GM12878 (cell line): ENCODE results near the gene PCF11. TPM values are rescaled to one million over a fixed set of nuclear protein-coding genes. Genes with fewer than 3 reads are reported as not detected.

Experiments
- BCL11A ChIP-seq: IDR thresholded peaks from 2 replicates; pipeline ENCODE4 v1.6.1; 2011; ENCODE audit warnings: low read depth, low read length
- E2F4 ChIP-seq: IDR thresholded peaks from 2 replicates; pipeline ENCODE4 v1.6.1; 2012; ENCODE audit warnings: low read depth, low read length, improper control_type of control experiment
- E2F8 ChIP-seq: fragments of 450-650 bp; IDR thresholded peaks from 2 replicates; pipeline ENCODE4 v1.6.1; 2018; ENCODE audit warnings: mild to moderate bottlenecking, low read depth, moderate library complexity; ENCODE audit not compliant: partially characterized antibody
- JUND ChIP-seq: IDR thresholded peaks from 2 replicates; pipeline ENCODE4 v1.6.1; 2012; ENCODE audit warnings: low read depth, mild to moderate bottlenecking, low read length, improper control_type of control experiment, moderate library complexity
- MXI1 ChIP-seq: fragments of 150-350 bp; IDR thresholded peaks from 2 replicates; pipeline ENCODE4 v1.6.1; 2011; ENCODE audit warnings: low read depth, mild to moderate bottlenecking, inconsistent platforms, low read length, improper control_type of control experiment
- NFYB ChIP-seq: IDR thresholded peaks from 2 replicates; pipeline ENCODE4 v1.6.1; 2011; ENCODE audit warnings: low read depth, mild to moderate bottlenecking, low read length, improper control_type of control experiment, moderate library complexity; ENCODE audit not compliant: insufficient read depth
- NR2C1 ChIP-seq: fragments of 450-650 bp; IDR thresholded peaks from 2 replicates; pipeline ENCODE4 v1.6.1; 2017; ENCODE audit warnings: antibody characterized with exemption, mild to moderate bottlenecking, moderate library complexity
- RAD51 ChIP-seq: fragments of 450-650 bp; IDR thresholded peaks from 2 replicates; pipeline ENCODE4 v1.6.1; 2016; ENCODE audit warnings: moderate library complexity, mild to moderate bottlenecking, inconsistent platforms
- RB1 ChIP-seq: fragments of 450-650 bp; formaldehyde crosslinking; IDR thresholded peaks from 2 replicates; pipeline ENCODE4 v1.6.1; 2017; ENCODE audit warnings: mild to moderate bottlenecking, borderline replicate concordance
- RELA ChIP-seq: fragments of 450-650 bp; IDR thresholded peaks from 2 replicates; pipeline ENCODE4 v1.8.0; 2014; ENCODE audit warnings: borderline replicate concordance; ENCODE audit not compliant: partially characterized antibody
- REST ChIP-seq: IDR thresholded peaks from 2 replicates; pipeline ENCODE4 v1.6.1; 2012; ENCODE audit warnings: mild to moderate bottlenecking, low read depth, low read length
- SMAD1 ChIP-seq: fragments of 450-650 bp; IDR thresholded peaks from 2 replicates; pipeline ENCODE4 v1.6.1; 2018; ENCODE audit warnings: mild to moderate bottlenecking, low read depth; ENCODE audit not compliant: partially characterized antibody
- SMAD5 ChIP-seq: IDR thresholded peaks from 2 replicates; pipeline ENCODE4 v1.6.1; 2016; ENCODE audit warnings: antibody characterized with exemption, low read depth
- SPI1 ChIP-seq: IDR thresholded peaks from 2 replicates; pipeline ENCODE4 v1.6.1; 2011; ENCODE audit warnings: low read depth, mild to moderate bottlenecking, low read length, moderate library complexity, borderline replicate concordance; ENCODE audit not compliant: insufficient read depth
- SRF ChIP-seq, 2 experiments: IDR thresholded peaks; 2 replicates each; pipeline ENCODE4 v1.6.1; 2011; ENCODE audit warnings: low read depth in 2 of 2, low read length in 2 of 2, mild to moderate bottlenecking in 1 of 2, moderate library complexity in 1 of 2
- STAT1 ChIP-seq: fragments of 450-650 bp; conservative IDR thresholded peaks from 2 replicates; pipeline ENCODE4 v1.6.1; 2014; ENCODE audit warnings: antibody characterized with exemption, mild to moderate bottlenecking
- USF2 ChIP-seq: IDR thresholded peaks from 2 replicates; pipeline ENCODE4 v1.6.1; 2011; ENCODE audit warnings: low read depth, low read length, improper control_type of control experiment, borderline replicate concordance
- YY1 ChIP-seq: IDR thresholded peaks from 2 replicates; pipeline ENCODE4 v1.6.1; 2011; ENCODE audit warnings: low read depth, mild to moderate bottlenecking, low read length
- ZNF622 ChIP-seq: fragments of 450-650 bp; IDR thresholded peaks from 2 replicates; pipeline ENCODE4 v1.6.1; 2017; ENCODE audit warnings: mild to moderate bottlenecking, inconsistent platforms
- polyA plus RNA-seq, 11 experiments: library from polyadenylated mRNA; depleted of rRNA in 4 of 11; unstranded in 6 of 11; stranded (reverse) in 5 of 11; fragments of >200 nt; fragmentation: Nextera tagmentation in 4 of 11; fragmentation: Illumina TruSeq in 1 of 11; extraction: Ambion mirVana in 4 of 11; extraction: Trizol in 1 of 11; gene quantifications; 1 replicate in 1 of 11; 2 replicates in 10 of 11; pipeline versions ENCODE4 v1.2.1 to v1.2.3, GENCODE V29; 2011 to 2016; ENCODE audit warnings: inconsistent platforms in 2 of 11, missing spikeins in 2 of 11, low read depth in 1 of 11
- total RNA-seq, 4 experiments: library from RNA; depleted of rRNA in 3 of 4; stranded (reverse); fragments of >200 nt in 3 of 4; fragmentation: Illumina TruSeq in 1 of 4; extraction: Trizol in 1 of 4; gene quantifications; 2 replicates each; pipeline versions ENCODE4 v1.2.1 to v1.2.3, GENCODE V29; 2013 to 2021

The PCF11 gene
- total and polyA plus RNA-seq, 10 of the 15 experiments (the other 5 are each of a cell fraction or from before 2014, with no cell fraction given): 9.2 to 90.4 (median 48.0) TPM

- TF ChIP-seq SMAD1: peak; percentile 94
- 0 out of 2 replicates have a peak, but pooled peaks have one; percentile 5 for TF ChIP-seq BCL11A
- peak; percentile 97 for TF ChIP-seq SMAD5
- TF ChIP-seq E2F8: no peak
- 0 out of 2 replicates have a peak, but pooled peaks have one; percentile 15 for TF ChIP-seq JUND
- no peak; the same call in 1 of the 2 replicates for TF ChIP-seq USF2
- TF ChIP-seq RAD51: peak; percentile 56
- no peak for TF ChIP-seq ZNF622
- TF ChIP-seq E2F4: no peak
- TF ChIP-seq SRF (IDR thresholded peaks at IDR 0.05; ENCODE audit: low read depth in 2 of 2, low read length in 2 of 2): 0 out of 4 replicates have a peak, but pooled peaks of 1 of the 2 experiments have one; percentile 21
- 0 out of 2 replicates have a peak, but pooled peaks have one; percentile 51 for TF ChIP-seq NFYB
- TF ChIP-seq NR2C1: peak; percentile 49
- 0 out of 2 replicates have a peak, but pooled peaks have one; percentile 39 for TF ChIP-seq STAT1
- TF ChIP-seq SPI1: peak; percentile 5; the same call in 1 of the 2 replicates
- TF ChIP-seq RB1: peak; percentile 61; the same call in 1 of the 2 replicates
- TF ChIP-seq YY1: peak; percentile 98
- TF ChIP-seq REST: peak; percentile 51; the same call in 1 of the 2 replicates
- peak; percentile 53 for TF ChIP-seq RELA
- TF ChIP-seq MXI1: 0 out of 2 replicates have a peak, but pooled peaks have one; percentile 2
Measured at GRCh38 chr11:83156996-83157593, at the start of gene PCF11 (continued).
